Body of pancreas (tissue), 4 donors: ENCODE results near the gene DUS4L.

ENCODE experiments used
- CTCF ChIP-seq, 7 experiments: fragments of 450-650 bp in 4 of 7; fragments of 200-600 bp in 3 of 7; sonication (generic) in 3 of 7; IDR thresholded peaks; one replicate each; pipeline ENCODE4 v1.5.1; 2016 to 2019; ENCODE audit warnings: antibody characterized with exemption in 7 of 7
- POLR2A ChIP-seq, 3 donors: fragments of 450-650 bp; IDR thresholded peaks; one replicate each; pipeline ENCODE4 v1.6.1; 2016; ENCODE audit warnings: antibody characterized with exemption in 3 of 3, mild to moderate bottlenecking in 2 of 3

- TF ChIP-seq CTCF (IDR thresholded peaks at IDR 0.05) (peak; percentile 15 to 57 (median 45)), POLR2A (IDR thresholded peaks at IDR 0.05) (peak; percentile 72 to 85 (median 75))
Observed at GRCh38 chr7:107579885-107580715, 16.3 kb downstream of the DUS4L start, which contains the start of gene BCAP29.
